Measurements from ENCODE around the gene SMIM28.

DNA sequence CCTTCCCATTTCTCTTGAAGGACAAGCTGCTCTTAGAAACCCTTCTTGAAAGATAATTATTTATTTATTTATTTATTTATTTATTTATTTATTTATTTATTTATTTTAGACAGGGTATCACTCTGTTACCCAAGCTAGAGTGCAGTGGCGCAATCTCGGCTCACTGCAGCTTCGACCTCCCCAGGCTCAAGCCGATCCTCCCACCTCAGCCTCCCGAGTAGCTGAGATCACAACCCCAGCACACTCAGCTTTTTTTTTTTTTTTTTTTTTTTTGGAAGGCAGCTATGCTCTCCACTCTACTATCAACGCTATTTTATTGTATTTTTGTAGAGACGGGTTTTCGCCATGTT is 25.1 kb downstream of the SMIM28 start:
- TF ChIP-seq, protein P1, sequence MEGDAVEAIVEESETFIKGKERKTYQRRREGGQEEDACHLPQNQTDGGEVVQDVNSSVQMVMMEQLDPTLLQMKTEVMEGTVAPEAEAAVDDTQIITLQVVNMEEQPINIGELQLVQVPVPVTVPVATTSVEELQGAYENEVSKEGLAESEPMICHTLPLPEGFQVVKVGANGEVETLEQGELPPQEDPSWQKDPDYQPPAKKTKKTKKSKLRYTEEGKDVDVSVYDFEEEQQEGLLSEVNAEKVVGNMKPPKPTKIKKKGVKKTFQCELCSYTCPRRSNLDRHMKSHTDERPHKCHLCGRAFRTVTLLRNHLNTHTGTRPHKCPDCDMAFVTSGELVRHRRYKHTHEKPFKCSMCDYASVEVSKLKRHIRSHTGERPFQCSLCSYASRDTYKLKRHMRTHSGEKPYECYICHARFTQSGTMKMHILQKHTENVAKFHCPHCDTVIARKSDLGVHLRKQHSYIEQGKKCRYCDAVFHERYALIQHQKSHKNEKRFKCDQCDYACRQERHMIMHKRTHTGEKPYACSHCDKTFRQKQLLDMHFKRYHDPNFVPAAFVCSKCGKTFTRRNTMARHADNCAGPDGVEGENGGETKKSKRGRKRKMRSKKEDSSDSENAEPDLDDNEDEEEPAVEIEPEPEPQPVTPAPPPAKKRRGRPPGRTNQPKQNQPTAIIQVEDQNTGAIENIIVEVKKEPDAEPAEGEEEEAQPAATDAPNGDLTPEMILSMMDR (IDR thresholded peaks at IDR 0.05; ENCODE audit: low read length): no peak
- no peak for TF ChIP-seq EZH2 (optimal IDR thresholded peaks at IDR 0.05; ENCODE audit: low read depth, low read length)
- no peak for TF ChIP-seq EZH2phosphoT487 (IDR thresholded peaks at IDR 0.05; ENCODE audit: low read length)

Measured in MM.1S (cell line).